ENCODE results near the gene EIF4H.
A peak's percentile ranks its signal among the peaks of the same experiment; 100 is the strongest.
"Not testable (repeated sequence)": the region's sequence is repeated elsewhere in the genome, so short reads cannot be mapped to it uniquely, and the experiment has no call there.

Gene EIF4H

DNA sequence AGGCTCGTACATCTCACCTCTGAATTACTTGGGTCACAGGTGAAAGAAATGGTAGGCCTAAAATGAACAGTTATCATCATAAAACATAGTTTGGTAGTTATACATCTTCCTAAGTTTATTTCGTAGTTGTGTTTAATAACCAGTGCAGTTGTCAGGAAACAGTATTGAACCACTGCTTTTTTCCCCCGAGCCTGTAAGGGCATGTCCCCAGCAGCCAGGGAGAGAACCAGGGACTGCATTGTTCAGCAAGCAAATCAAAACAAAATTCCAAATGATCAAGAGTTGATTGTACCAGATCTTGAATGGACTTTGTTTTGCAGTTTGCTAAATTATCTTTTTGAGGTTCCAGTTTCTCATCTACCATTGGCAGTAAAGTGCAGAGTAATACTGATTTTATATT, 2.4 kb downstream of the EIF4H start:
- no peak for DNase-seq

DNA sequence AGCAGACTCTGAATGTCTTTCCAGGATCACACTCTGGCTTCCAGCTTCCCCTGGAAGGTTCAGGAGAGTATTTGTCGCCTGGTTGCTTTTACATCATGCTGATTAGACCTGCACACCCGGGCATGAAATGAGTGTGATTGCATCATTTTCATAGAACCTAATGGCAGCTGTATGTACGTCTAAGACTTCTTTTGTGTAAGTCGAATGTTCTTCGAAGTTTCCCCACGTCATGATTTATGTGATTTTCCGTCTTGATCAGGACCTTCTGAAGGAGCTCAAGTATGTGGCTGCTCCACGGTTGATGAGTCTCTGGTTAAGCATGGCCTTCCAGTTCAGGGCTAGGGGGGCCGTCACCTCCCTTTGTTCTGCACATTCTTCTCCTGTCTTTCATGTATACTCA, 4.5 kb downstream of the EIF4H start:
- no peak for DNase-seq

DNA sequence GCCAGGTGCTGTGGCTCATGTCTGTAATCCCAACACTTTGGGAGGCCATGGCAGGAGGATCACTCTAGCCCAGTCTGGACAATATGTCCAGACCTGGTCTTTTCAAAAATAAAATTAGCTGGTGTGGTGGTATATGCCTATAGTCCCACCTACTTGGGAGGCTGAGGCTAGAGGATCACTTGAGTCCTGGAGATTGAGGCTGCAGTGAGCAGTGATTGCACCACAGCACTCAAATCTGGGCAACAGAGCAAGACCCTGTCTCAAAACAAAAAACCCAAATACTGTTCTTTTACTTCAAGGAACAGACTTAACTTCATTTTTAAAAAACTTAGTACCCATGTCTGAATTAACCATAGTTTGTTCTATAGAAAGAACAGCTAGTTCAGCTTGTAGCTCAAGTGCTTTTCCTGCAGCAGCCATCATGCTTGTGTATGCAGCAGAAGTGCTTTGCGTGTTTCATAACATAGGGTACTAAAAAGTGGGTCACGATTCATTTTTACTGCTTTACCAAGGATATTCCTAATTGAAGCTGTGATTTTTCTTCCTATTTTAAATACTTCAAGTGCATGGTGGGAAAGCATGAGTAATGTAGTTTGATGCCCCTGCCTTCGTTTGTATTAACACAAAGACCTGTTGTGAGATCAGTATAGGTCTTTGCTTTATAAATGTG, 5.9 kb downstream of the EIF4H start:
- DNase-seq, result no peak

DNA sequence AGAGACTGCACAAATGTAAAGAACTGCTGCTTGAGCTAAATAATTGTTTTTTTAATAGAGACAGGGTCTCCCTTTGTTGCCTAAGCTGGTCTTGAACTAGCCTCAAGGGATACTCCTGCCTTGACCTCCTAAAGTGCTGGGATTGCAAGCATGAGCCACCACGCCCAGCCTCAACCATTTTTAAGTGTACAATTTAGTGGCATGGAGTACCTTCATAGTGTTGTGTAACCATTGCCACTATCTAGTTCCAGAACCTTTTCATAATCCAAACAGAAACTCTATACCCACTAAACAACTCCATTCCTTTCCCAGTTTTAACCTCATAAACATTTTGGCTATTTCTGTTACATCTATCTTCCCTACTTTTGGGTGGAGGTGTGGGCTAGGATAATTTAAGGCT, 6.7 kb downstream of the EIF4H start:
- DNase-seq, result no peak

DNA sequence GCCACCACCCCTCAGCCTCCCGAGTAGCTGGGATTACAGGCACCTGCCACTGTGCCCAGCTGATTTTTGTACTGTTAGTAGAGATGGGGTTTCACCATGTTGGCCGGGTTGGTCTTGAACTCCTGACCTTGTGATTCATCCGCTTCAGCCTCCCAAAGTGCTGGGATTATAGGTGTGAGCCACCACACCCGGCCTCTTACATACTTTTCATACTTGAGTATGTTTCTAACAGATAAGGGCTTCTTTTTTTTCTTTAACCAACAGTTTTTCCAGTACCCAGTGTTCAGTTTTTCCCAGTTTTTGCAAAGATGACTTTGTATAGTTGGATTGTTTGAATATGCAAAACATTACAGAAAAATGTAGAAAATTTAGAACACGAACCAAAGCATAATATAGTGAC, 7.7 kb downstream of the EIF4H start:
- no peak for DNase-seq

DNA sequence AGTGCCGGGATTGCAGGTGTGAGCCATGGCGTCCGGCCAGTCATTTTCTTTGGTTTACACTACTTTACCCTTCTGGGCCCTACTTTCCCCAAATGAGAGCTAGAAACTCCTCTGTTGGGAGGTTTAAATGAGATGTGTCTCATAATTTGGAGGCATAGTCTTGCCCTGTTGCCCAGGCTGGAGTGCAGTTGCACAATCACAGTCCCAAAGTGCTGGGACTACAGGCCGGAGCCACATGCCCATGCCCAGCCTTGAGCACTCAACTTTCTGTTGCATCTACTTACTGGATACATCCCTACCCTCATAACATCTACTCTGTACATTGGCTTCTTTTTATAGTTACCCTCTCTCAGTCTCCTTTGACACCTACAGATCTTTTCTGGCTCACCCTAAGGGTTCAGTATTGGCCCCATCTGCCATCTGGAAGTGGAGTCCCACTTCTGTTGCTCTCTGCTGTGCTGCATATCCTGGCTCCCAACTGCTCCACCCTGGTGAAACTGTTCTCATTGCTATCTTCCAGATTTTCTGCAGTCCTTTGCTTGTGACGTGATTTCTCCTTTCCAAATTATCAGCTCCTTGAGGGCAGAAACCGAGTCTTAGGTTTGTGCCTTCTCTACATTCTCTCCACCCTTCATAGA, 8.4 kb downstream of the EIF4H start:
- DNase-seq, result no peak

DNA sequence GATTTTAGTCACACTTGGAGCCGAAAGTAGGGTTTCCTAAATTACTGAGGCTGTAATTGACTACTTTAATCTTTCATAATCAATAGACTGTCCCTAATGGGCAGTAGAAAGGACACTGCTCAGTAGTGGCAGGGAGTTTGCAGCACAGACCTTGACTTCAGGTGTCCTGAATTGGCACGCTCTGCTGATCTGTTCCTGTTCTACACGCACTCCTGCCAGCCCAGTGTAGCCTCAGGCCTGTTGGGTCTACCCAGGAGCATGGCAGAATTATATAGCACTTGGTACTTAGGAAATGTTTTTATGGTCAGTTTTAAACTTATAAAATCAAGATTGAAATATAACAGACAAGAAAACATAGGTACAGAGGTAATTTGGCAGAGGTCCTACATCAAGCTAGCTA, 9.0 kb downstream of the EIF4H start:
- no peak for DNase-seq

DNA sequence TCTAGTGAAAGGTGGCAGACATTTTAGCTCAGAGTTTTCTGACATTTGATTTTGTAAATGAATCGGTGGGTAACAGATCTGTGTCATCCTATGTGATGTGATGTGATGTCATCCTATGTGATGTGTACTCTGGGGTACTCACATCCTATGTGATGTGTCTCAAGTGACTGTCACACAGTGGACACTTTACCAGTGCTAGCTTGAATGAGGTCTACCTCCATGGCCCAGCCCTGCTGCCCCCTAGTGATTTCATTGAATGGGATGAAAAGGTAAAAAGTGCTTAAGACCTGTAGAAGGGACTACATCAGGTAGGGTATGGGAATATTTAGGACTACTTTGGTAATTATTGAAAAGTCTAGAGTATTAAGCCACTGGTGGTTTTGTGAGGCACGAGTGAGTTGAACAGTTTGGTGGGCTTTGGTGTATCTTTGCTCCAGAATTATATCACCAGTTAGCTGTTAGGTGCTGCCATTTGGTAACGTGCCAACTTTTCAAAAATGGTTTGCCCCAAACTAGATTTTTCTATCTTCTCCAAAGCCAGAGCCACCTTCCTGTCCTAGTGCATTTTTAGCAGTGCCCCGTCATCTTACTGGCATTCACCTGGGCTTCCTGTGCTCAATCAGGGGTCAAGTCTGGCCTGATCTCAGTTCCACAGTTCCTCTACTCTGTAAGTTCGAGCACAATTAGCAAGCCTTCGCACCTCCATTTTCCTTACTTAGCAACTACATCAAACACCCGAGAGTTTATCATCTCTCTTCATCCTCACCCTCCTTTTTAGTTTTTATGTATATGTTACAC, 9.7 kb downstream of the EIF4H start:
- DNase-seq, result peak; percentile 4

DNA sequence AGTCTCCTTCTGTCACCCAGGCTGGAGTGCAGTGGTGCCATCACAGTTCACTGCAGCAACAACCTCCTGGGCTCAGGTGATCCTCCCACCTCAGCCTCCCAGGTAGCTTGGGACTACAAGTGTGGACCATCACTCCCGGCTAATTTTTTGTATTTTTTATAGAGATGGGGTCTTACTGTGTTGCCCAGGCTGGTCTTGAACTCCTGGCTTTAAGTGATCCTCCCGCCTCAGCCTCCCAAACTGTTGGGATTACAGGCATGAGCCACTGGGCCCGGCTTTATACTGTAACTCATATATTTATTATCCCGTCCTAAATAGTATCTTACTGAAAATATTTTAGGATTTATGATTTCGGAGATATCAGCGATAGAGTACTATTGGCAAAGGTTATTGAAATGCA, 10.9 kb downstream of the EIF4H start:
- no peak for DNase-seq

DNA sequence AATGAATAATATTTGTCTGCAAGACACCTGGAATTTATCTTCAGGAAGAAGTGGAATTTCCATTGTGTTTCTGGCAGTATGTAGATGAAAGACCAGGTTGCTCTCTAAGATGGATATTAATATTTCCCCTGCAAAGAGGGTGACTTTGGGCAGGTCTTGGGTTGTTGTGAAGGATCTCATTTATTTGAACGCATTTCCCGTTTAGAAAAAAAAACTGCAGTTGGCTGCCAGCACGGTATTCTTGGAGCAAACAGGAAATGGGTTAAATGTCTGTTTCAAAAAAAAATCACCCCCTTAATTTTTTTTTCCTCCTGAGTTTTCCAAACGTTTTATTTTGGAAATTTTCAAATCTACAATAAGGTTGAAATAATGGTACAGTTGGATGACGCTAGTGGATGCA, 11.5 kb downstream of the EIF4H start:
- DNase-seq, result no peak

DNA sequence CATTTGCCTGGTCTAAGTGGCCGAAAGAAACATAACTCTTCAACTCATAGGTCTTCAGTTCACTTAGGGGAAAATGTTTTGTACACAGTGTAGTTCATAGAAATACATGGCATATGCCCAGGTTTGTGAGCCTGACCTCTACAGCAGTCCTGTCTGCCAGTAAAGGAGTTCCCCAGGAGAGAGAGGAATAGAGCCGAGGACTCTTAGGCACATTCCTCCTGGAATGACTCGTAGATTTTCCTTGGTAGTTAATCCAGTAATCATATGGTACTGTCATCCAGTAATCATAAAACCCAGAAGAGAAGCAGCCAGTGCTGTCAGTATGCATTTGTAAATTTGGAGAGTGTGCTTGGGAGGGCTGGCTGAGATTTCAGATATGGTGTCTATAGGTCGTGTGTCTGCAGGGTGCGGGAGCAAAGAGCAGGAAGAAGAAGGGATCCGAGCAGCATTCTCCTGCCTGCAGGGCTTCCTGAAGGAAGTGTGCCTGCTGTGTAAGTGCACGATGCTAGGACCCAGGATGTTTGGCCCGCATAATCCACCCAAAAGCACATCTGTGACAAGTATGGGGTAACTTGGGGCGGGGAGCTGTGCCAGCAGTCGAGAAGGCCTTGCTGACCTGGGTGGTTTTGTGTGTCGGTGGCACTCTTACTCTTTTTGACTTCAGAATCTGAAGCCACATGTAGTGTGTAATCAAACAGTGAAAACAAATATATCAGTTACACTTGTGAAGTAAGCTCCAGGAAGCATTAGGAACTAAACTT, 13.9 kb downstream of the EIF4H start:
- DNase-seq, result no peak

DNA sequence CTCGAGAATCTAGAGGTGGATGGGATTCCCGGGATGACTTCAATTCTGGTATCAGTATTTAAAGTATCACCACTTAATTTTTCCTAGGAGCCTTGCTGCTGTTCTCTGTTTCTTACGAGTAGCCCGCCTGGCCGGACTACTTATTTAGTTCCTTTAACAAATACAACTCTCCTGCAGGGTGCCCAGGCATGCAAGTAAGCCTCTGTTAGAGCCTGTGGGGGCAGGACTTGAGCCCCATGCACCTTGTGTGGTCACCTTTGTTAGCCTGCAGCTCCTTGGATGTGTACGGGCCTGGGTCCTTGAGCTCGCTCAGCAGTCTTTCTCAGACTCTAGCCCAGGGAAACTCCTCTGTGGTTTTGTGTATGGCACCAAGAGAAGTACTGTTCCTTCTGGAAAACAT, 16.1 kb downstream of the EIF4H start:
- no peak for DNase-seq

DNA sequence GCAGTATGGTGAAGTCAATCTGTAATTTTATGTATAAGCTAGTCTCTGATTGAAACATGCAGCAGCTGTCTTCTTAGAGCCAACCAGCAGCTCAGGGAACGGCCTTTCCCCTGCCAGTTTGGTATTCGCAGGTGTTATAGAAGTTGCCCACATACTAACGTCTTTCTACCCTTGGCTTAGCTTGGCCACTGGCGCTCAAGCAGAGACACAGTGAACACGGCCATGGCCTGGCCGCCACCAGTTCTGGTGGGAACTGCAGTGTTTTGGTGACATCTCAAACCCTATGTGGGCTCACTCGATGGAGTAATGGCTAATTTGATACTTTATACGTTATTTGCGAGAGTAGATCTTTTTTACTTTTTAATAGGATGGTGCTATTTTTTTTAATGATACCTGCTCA, 17.1 kb downstream of the EIF4H start:
- DNase-seq, result no peak

DNA sequence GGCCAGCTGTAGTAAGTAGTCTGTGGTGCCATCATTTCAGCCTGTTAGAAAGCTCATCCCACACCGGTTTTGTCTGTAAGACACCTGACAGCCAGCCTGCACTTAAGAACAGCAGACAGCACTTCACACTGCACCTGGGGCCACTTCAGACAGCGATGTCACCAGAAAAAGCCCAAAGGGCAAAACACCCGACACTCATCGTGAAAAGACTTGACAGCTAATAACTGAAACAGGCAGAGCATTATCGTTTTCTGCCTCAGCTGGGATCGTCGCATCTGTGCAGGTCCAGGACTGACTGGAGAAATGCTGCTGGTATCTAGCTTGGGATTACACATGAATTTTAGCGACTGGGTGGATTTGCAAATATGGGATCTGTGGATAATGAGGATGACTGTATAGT, 18.9 kb downstream of the EIF4H start:
- no peak for DNase-seq

DNA sequence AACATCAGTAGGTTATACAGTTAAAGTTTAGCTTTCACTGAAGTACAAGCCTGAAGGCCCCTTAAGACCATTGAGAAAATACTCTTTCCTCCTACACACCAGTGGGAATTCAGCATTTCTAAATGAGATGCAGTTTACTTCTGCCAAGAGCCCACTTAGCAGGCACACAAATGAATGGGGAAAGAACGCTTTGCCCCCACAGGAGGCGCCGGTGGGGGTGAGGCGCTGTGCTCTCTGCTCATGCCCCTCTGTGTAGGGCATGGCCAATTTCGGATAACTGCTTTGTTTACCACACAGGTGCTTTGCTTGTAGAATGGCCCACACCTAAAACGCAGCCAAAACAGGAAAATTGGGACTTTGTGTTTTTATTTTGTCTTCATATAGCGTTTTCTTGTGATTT, 19.8 kb downstream of the EIF4H start:
- no peak for DNase-seq

DNA sequence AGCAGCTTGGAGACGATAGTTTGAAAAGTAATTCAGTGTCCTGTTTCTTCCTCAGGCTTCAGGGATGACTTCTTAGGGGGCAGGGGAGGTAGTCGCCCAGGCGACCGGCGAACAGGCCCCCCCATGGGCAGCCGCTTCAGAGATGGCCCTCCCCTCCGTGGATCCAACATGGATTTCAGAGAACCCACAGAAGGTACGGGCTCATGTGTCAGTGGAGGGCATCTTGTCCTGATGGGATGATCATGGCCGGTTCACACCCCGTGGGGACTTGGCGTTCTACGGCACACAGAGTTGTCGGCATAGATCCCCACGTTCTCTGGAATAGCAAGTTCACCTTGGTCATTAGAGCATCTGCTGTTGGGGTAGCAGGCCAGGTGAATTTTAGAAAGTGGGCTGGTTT, 20.5 kb downstream of the EIF4H start:
- DNase-seq, result no peak

DNA sequence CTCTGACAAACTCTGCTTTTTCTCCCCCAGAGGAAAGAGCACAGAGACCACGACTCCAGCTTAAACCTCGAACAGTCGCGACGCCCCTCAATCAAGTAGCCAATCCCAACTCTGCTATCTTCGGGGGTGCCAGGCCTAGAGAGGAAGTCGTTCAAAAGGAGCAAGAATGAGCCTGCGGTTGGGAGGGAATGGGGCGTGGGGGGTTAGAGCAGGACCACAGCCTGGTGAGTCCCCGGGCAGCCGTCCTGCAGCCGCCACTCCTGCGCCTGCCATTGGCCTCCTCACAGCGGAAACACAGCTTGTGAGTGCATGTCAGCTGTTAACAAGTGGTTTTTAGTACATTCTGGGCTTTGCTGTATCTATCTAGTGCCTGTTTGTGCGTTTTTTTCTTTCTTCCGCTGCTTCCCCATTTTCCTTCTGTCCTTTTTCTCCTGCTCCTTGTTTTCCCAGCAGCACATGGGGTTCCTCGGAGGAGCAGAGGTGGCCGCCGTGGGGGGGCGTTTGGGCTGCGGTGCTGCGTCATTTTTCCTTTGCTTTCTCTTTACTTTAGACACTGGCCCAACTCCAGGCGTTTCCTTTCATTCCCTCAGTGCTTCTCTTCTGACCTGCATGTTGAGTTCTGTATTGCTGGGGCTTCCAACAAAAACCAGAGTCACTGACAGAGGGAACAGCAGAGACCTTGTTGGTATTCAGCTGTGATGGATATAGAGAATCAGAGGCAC, 21.1 kb downstream of the EIF4H start:
- not testable (repeated sequence) for DNase-seq

DNA sequence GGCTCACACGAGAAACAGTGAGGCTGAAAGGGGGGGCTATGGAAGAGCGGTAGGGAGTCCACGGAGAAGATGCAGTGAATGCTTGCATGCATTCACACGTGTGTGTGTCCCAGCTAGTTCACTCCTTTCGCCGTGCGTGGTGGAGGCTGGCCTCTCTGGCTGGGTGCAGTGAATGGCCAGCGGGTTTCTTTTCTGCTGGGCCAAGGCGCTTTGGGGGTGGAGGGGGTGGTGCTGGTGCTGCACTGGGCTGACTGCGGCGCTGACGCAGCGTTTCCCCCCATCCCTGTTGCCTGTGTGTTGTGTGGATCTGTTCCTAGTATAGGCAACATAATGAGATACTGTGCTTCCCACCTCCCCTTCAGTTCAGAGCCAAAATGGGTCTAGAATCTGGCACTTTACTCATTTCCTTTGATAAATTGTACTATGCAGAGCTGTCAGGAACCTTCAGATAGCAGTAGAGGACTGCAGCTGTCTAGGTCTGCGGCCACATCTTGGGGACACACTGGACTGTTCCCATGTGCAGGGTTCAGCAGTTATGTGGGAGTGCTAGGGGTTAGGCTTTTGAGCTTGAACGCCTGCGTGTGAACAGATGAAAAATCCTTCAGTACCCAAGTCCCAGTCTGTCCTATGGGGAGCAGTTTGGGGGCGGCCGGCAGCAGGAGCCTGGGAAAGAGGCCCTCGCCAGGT, 22.0 kb downstream of the EIF4H start:
- not testable (repeated sequence) for DNase-seq

DNA sequence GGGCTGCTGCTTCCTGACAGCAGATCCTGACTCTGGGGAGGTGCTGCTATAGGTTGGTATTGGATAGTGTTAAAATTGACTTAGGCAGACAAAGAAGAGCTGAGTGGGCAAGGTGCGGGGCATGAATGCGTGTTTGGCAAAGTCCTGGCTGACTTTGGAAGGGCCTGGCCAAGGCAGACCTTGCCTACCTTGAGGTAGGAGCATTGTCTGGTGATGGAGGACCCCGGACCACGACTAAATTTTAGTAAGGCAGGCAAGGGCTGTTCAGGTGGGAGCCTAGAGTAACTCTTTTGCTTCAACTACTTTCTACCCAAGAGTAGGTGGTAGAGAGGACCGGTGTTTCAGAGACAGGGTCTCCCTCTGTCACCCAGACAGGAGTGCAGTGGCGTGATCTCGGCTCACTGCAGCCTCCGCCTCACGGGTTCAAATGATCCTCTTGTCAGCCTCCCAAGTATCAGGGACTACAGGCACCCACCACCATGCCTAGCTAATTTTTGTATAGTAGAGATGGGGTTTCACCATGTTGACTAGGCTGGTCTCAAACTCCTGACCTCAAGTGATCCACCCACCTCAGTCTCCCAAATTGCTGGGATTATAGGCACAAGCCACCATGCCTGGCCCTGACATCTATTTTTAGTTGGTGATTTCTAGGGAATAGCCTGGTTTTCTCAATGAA, 23.4 kb downstream of the EIF4H start:
- DNase-seq, result no peak

DNA sequence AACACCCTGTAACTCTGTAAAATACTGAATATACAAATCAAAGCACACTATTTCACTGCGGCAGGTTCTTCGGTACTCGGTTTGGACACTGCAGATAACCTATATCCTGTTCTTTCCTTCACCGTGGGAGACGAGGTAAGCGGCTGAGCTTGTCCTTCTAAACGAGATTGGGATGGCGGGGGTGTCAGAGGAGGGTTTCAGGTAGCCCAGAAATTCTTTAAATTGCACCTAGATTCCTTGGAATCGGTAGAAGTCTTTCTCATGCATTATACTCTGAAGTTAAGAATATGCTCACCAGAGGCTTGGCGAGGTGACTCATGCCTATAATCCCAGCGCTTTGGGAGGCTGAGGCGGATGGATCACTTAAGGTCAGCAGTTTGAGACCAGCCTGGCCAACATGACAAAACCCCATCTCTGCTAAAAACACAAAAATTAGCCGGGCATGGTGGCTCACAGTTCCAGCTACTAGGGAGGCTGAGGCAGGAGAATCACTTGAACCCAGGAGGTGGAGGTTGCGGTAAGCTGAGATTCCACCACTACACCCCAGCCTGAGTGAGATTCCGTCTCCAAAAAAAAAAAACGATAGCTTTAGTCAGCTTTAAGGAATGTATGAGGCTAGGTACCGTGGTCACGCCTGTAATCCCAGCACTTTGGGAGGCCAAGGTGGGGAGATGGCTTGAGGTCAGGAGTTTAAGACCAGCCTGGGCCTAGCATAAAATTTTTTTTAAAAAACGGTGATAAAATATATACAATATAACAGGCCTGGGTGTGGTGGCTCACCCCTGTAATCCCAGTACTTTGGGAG, 25.6 kb downstream of the EIF4H start:
- DNase-seq, result no peak

Measured in NCI-H146 (cell line).